Gastroesophageal sphincter (tissue), 4 donors: ENCODE measurements around the gene PACSIN3. TPM values are rescaled to one million over a fixed set of nuclear protein-coding genes. Genes with fewer than 3 reads are reported as not detected.

Experiments used
- ATAC-seq: fragments of 150-250 bp; one replicate; pipeline ENCODE4 v1.9.1; 2016; ENCODE audit warnings: mild to moderate bottlenecking, moderate library complexity
- H3K27ac ChIP-seq, 4 donors: fragments of 200-600 bp; sonication (generic) in 3 of 4; 1 replicate in 3 of 4; 2 replicates in 1 of 4; pipeline ENCODE4 v1.5.1; 2016 to 2019
- H3K27me3 ChIP-seq: fragments of 200-600 bp; sonication (generic); one replicate; pipeline ENCODE4 v1.5.1; 2019
- H3K36me3 ChIP-seq, 2 donors: fragments of 200-600 bp; sonication (generic); one replicate each; pipeline ENCODE4 v1.5.1; 2019; ENCODE audit warnings: control low read depth in 1 of 2
- H3K4me1 ChIP-seq, 3 donors: fragments of 200-600 bp; sonication (generic); 1 replicate in 2 of 3; 2 replicates in 1 of 3; pipeline ENCODE4 v1.5.1; 2016 to 2019; ENCODE audit warnings: control low read depth in 2 of 3
- H3K4me3 ChIP-seq, 2 donors: fragments of 200-600 bp; sonication (generic); one replicate each; pipeline ENCODE4 v1.5.1; 2019; ENCODE audit warnings: mild to moderate bottlenecking in 1 of 2, moderate library complexity in 1 of 2
- H3K9me3 ChIP-seq, 3 donors: fragments of 200-600 bp; sonication (generic); one replicate each; pipeline ENCODE4 v1.5.1; 2017 to 2019; ENCODE audit warnings: control low read depth in 2 of 3
- CTCF ChIP-seq, 4 experiments: fragments of 200-600 bp in 2 of 4; fragments of 450-650 bp in 2 of 4; sonication (generic) in 1 of 4; IDR thresholded peaks; one replicate each; pipeline ENCODE4 v1.5.1; 2017 to 2019; ENCODE audit warnings: antibody characterized with exemption in 4 of 4, mild to moderate bottlenecking in 2 of 4, moderate library complexity in 2 of 4
- EP300 ChIP-seq: sonication (generic); formaldehyde crosslinking; IDR thresholded peaks from one replicate; pipeline ENCODE4 v1.6.1; 2017; ENCODE audit warnings: antibody characterized with exemption, mild to moderate bottlenecking
- POLR2A ChIP-seq, 2 donors: fragments of 450-650 bp; IDR thresholded peaks; one replicate each; pipeline ENCODE4 v1.6.1; 2017; ENCODE audit warnings: antibody characterized with exemption in 2 of 2, mild to moderate bottlenecking in 2 of 2, moderate library complexity in 1 of 2
- POLR2AphosphoS5 ChIP-seq: sonication (generic); formaldehyde crosslinking; IDR thresholded peaks from one replicate; pipeline ENCODE4 v1.6.1; 2017; ENCODE audit warnings: antibody characterized with exemption
- WGBS, 2 donors: methylation state at CpG; one replicate each; pipeline ENCODE4 v1.1.5; 2018; ENCODE audit warnings: low coverage in 1 of 2; 5-methylcytosine and 5-hydroxymethylcytosine counted together
- total RNA-seq, 4 donors: library from RNA; depleted of rRNA; stranded (reverse); fragments of >200 nt; gene quantifications; one replicate each; pipeline ENCODE4 v1.1.0, GENCODE V29; 2016

The PACSIN3 gene
- total RNA-seq, 4 donors from 2014 or later: 61.3 to 74.9 (median 65.3) TPM

GRCh38 chr11:47172740-47173336, 13.4 kb downstream of the PACSIN3 start:
- H3K36me3 ChIP-seq: peaks cover 0 to 74% of the 10 kb centered on the region in 2 donors
- ATAC-seq: no peak
- peak overlapping the region in 3 of 4 donors; percentile 59 to 68 (median 66) for H3K27ac ChIP-seq

GRCh38 chr11:47171856-47172255, 14.4 kb downstream of the PACSIN3 start:
- Histone ChIP-seq H3K4me3 (no peak overlapping the region), H3K27ac (peak overlapping the region in 3 of 4 donors; percentile 59 to 68 (median 66)), H3K9me3 (no peaks in the 10 kb centered on the region), H3K27me3 (no peaks in the 10 kb centered on the region), H3K36me3 (peaks cover 0 to 84% of the 10 kb centered on the region in 2 donors), H3K4me1 (peaks cover 3 to 62% (median 14%) of the 10 kb centered on the region in 3 donors)
- WGBS, 2 donors: 50 to 56% methylated on average over 3 to 4 of the region's 8 CpGs
- peak; percentile 60 for ATAC-seq
- TF ChIP-seq POLR2AphosphoS5: peak; percentile 42
- TF ChIP-seq EP300: no peak

More at GRCh38 chr11:47172740-47173336, 13.4 kb downstream of the PACSIN3 start:
- TF ChIP-seq POLR2A (IDR thresholded peaks at IDR 0.05): no peak
- TF ChIP-seq CTCF (IDR thresholded peaks at IDR 0.05): no peak
- no peak for TF ChIP-seq EP300
- TF ChIP-seq POLR2AphosphoS5: no peak
- no peaks in the 10 kb centered on the region for H3K27me3 ChIP-seq
- no peak overlapping the region for H3K4me3 ChIP-seq
- 84% methylated on average over 4 of the region's 6 CpGs; no CpG with 5 or more reads in 1 of the 2 donors for WGBS, 2 donors
- peaks cover 3 to 69% (median 19%) of the 10 kb centered on the region in 3 donors for H3K4me1 ChIP-seq
- no peaks in the 10 kb centered on the region for H3K9me3 ChIP-seq

GRCh38 chr11:47171061-47171838, 15.0 kb downstream of the PACSIN3 start:
- ATAC-seq: no peak
- Histone ChIP-seq H3K4me1 (peaks cover 3 to 62% (median 14%) of the 10 kb centered on the region in 3 donors), H3K27ac (peak overlapping the region; percentile 5 to 68 (median 62)), H3K4me3 (no peak overlapping the region), H3K9me3 (no peaks in the 10 kb centered on the region), H3K27me3 (no peaks in the 10 kb centered on the region), H3K36me3 (peaks cover 0 to 90% of the 10 kb centered on the region in 2 donors)
- TF ChIP-seq POLR2A (IDR thresholded peaks at IDR 0.05) (no peak), CTCF (IDR thresholded peaks at IDR 0.05) (no peak), POLR2AphosphoS5 (no peak)
- WGBS, 2 donors: 81 to 85% methylated on average over 8 to 10 of the region's 16 CpGs

GRCh38 chr11:47166368-47166767, 19.9 kb downstream of the PACSIN3 start:
- H3K27me3 ChIP-seq: no peaks in the 10 kb centered on the region
- no peak overlapping the region for H3K27ac ChIP-seq
- H3K4me1 ChIP-seq: peaks cover 0 to 31% (median 0%) of the 10 kb centered on the region in 3 donors
- H3K4me3 ChIP-seq: no peak overlapping the region
- no peaks in the 10 kb centered on the region for H3K9me3 ChIP-seq
- ATAC-seq: no peak
- WGBS, 2 donors: 40% methylated on average over 1 of the region's 5 CpGs; no CpG with 5 or more reads in 1 of the 2 donors
- TF ChIP-seq EP300 (no peak), CTCF (IDR thresholded peaks at IDR 0.05) (no peak), POLR2A (IDR thresholded peaks at IDR 0.05) (no peak), POLR2AphosphoS5 (no peak)
- H3K36me3 ChIP-seq: peaks cover 0 to 86% of the 10 kb centered on the region in 2 donors

- Histone ChIP-seq H3K9me3 (no peaks in the 10 kb centered on the region), H3K27ac (no peak overlapping the region), H3K36me3 (peaks cover 0 to 75% of the 10 kb centered on the region in 2 donors), H3K4me1 (peaks cover 0 to 26% (median 0%) of the 10 kb centered on the region in 3 donors), H3K27me3 (no peaks in the 10 kb centered on the region), H3K4me3 (no peak overlapping the region)
- TF ChIP-seq EP300 (no peak), POLR2A (IDR thresholded peaks at IDR 0.05) (no peak), CTCF (IDR thresholded peaks at IDR 0.05) (no peak), POLR2AphosphoS5 (no peak)
- ATAC-seq: no peak
- WGBS, 2 donors: 70 to 79% methylated on average over 3 to 8 of the region's 16 CpGs
These were observed 20.9 kb downstream of the PACSIN3 start for GRCh38 chr11:47165253-47165840.
